ENCODE measurements around the gene GCN1. TPM values are rescaled to one million over a fixed set of nuclear protein-coding genes. Genes with fewer than 3 reads are reported as not detected.

GCN1 gene
- total and polyA plus RNA-seq, 4 donors: 19.3 to 93.6 (median 53.1) TPM

DNA sequence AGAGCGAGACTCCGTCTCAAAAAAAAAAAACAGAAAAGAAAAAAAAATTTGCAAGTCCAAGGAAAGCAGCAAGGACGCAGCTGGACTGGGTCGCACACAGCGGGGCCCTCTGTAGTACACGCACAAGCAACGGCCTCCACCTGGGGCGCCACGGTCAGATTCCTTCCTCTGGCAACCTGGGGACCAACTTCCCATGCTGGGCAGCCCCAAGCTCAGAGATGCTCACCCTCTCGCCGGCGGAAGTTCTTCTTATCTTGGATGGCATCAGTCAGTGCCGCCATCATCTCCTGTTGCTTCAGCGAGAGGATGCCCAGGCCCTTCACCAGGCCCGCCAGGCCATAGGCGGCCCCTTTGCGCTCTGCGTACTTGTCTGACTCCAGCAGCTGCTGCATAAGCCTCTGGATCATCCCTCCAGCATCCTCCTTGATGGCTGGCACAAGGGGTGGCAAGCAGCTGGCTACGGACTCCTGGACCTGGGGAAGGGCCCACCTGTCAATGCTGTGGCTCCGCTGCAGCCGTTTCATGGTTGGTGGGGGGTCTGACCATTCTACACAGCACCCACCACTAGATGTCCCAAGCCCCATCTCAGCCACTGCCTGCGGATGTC, 43.5 kb downstream of the GCN1 start:
- no peak overlapping the region for H3K27ac ChIP-seq (ENCODE audit: low read depth in 1 of 2, low read length in 1 of 2)
- no peaks in the 10 kb centered on the region for H3K4me1 ChIP-seq (ENCODE audit: control insufficient read depth in 5 of 5, insufficient read depth in 5 of 5, low read length in 5 of 5)
- TF ChIP-seq, protein P1, sequence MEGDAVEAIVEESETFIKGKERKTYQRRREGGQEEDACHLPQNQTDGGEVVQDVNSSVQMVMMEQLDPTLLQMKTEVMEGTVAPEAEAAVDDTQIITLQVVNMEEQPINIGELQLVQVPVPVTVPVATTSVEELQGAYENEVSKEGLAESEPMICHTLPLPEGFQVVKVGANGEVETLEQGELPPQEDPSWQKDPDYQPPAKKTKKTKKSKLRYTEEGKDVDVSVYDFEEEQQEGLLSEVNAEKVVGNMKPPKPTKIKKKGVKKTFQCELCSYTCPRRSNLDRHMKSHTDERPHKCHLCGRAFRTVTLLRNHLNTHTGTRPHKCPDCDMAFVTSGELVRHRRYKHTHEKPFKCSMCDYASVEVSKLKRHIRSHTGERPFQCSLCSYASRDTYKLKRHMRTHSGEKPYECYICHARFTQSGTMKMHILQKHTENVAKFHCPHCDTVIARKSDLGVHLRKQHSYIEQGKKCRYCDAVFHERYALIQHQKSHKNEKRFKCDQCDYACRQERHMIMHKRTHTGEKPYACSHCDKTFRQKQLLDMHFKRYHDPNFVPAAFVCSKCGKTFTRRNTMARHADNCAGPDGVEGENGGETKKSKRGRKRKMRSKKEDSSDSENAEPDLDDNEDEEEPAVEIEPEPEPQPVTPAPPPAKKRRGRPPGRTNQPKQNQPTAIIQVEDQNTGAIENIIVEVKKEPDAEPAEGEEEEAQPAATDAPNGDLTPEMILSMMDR (IDR thresholded peaks at IDR 0.05; ENCODE audit: control extremely low read depth, extremely low read depth): no peak
- DNase-seq (no peak), ATAC-seq (ENCODE audit: insufficient read depth, low FRiP score) (no peak)
- H3K9ac ChIP-seq (ENCODE audit: insufficient read depth in 1 of 2, low read length in 2 of 2): no peak overlapping the region
- H3K27me3 ChIP-seq (ENCODE audit: control insufficient read depth in 3 of 3, insufficient read depth in 3 of 3, low read length in 2 of 3): no peaks in the 10 kb centered on the region
- H3K4me3 ChIP-seq: no peak overlapping the region
- no peaks in the 10 kb centered on the region for H3K9me3 ChIP-seq (ENCODE audit: control insufficient read depth in 4 of 4, insufficient read depth in 3 of 4, low read length in 3 of 4)
- 93 to 96% methylated on average over 22 of the region's 22 CpGs for WGBS, 2 donors
- H3K36me3 ChIP-seq (ENCODE audit: control insufficient read depth in 4 of 4, insufficient read depth in 4 of 4, low read length in 4 of 4): peaks cover 40 to 74% (median 44%) of the 10 kb centered on the region in 4 donors

DNA sequence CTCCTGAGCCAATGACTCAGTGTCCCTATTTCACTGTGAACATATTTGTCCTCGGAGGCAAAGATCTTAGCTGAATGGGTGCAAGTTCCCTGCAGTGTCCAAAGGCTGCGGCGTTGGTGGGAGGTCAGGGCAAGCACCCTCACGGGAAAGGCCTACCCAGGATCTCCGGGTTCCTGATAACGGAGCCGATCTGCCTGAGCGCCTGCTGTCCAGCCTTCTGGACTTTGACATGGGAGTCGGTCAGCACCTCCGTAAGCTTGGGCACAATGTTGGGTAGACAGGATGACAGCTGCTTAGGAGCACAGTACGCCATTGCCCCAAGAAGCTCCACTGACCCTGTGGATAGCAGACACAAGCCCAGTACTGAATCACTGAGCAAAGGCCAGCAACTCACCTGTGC, 46.5 kb downstream of the GCN1 start:
- Histone ChIP-seq H3K4me1 (ENCODE audit: control insufficient read depth in 5 of 5, insufficient read depth in 5 of 5, low read length in 5 of 5) (no peaks in the 10 kb centered on the region), H3K27me3 (ENCODE audit: control insufficient read depth in 3 of 3, insufficient read depth in 3 of 3, low read length in 2 of 3) (no peaks in the 10 kb centered on the region), H3K9me3 (ENCODE audit: control insufficient read depth in 4 of 4, insufficient read depth in 3 of 4, low read length in 3 of 4) (no peaks in the 10 kb centered on the region), H3K27ac (ENCODE audit: low read depth in 1 of 2, low read length in 1 of 2) (no peak overlapping the region), H3K4me3 (no peak overlapping the region), H3K36me3 (ENCODE audit: control insufficient read depth in 4 of 4, insufficient read depth in 4 of 4, low read length in 4 of 4) (peaks cover 33 to 64% (median 36%) of the 10 kb centered on the region in 4 donors), H3K9ac (ENCODE audit: insufficient read depth in 1 of 2, low read length in 2 of 2) (no peak overlapping the region)
- TF ChIP-seq, protein P1 (IDR thresholded peaks at IDR 0.05; ENCODE audit: control extremely low read depth, extremely low read depth): no peak
- ATAC-seq (ENCODE audit: insufficient read depth, low FRiP score) (no peak), DNase-seq (no peak)
- 96 to 98% methylated on average over 11 of the region's 11 CpGs for WGBS, 2 donors

DNA sequence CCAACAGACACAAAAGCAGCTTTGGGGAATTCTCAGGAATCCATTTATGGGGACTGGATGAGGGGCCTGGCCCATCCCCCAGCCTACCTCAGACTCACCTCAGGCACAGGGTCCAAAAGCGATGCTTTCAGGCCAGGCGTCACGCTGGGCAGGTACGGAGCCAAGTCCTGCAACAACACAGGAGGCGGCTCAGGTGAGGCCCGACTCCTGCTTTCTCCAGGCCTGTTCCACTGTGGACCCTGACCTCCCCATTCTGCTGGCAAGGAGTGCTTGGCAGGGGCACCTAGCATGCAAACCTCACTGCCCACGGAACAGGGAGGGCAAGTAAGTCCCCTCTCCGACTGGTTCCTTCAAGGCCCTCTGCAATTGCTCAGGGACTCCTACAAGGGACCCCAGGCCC, 49.4 kb downstream of the GCN1 start:
- DNase-seq (no peak), ATAC-seq (ENCODE audit: insufficient read depth, low FRiP score) (no peak)
- Histone ChIP-seq H3K9me3 (ENCODE audit: control insufficient read depth in 4 of 4, insufficient read depth in 3 of 4, low read length in 3 of 4) (no peaks in the 10 kb centered on the region), H3K36me3 (ENCODE audit: control insufficient read depth in 4 of 4, insufficient read depth in 4 of 4, low read length in 4 of 4) (peaks cover 51 to 73% (median 56%) of the 10 kb centered on the region in 4 donors), H3K4me3 (no peak overlapping the region), H3K9ac (ENCODE audit: insufficient read depth in 1 of 2, low read length in 2 of 2) (no peak overlapping the region), H3K27ac (ENCODE audit: low read depth in 1 of 2, low read length in 1 of 2) (no peak overlapping the region), H3K4me1 (ENCODE audit: control insufficient read depth in 5 of 5, insufficient read depth in 5 of 5, low read length in 5 of 5) (no peaks in the 10 kb centered on the region), H3K27me3 (ENCODE audit: control insufficient read depth in 3 of 3, insufficient read depth in 3 of 3, low read length in 2 of 3) (no peaks in the 10 kb centered on the region)
- WGBS, 2 donors: 97 to 98% methylated on average over 8 of the region's 8 CpGs
- TF ChIP-seq, protein P1 (IDR thresholded peaks at IDR 0.05; ENCODE audit: control extremely low read depth, extremely low read depth): no peak

DNA sequence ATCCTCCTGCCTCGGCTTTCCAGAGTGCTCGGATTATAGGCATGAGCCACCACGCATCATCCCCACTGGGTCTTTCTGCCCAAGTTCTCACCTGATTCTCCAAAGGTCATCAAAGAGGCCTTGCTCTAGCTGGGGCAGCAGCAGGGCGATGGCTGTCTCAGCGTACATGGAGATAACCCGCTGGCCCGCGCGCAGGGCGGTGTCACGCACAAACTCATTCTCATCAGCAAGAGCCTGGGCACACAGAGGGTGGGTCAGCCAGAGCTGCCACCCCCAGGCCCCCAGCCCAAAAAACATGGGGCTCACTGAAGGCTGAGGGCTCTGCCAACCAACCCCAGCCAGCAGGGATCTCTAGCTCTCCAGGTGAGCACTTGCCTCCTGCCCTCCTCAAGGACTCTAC, 50.3 kb downstream of the GCN1 start:
- no peak for DNase-seq
- Histone ChIP-seq H3K9me3 (ENCODE audit: control insufficient read depth in 4 of 4, insufficient read depth in 3 of 4, low read length in 3 of 4) (no peaks in the 10 kb centered on the region), H3K4me1 (ENCODE audit: control insufficient read depth in 5 of 5, insufficient read depth in 5 of 5, low read length in 5 of 5) (no peaks in the 10 kb centered on the region), H3K27ac (ENCODE audit: low read depth in 1 of 2, low read length in 1 of 2) (no peak overlapping the region), H3K36me3 (ENCODE audit: control insufficient read depth in 4 of 4, insufficient read depth in 4 of 4, low read length in 4 of 4) (peaks cover 49 to 69% (median 61%) of the 10 kb centered on the region in 4 donors), H3K27me3 (ENCODE audit: control insufficient read depth in 3 of 3, insufficient read depth in 3 of 3, low read length in 2 of 3) (no peaks in the 10 kb centered on the region), H3K4me3 (no peak overlapping the region), H3K9ac (ENCODE audit: insufficient read depth in 1 of 2, low read length in 2 of 2) (no peak overlapping the region)
- ATAC-seq (ENCODE audit: insufficient read depth, low FRiP score): no peak
- 97 to 98% methylated on average over 11 of the region's 11 CpGs for WGBS, 2 donors
- TF ChIP-seq, protein P1 (IDR thresholded peaks at IDR 0.05; ENCODE audit: control extremely low read depth, extremely low read depth): no peak
